DMS 273 (cell line): ENCODE measurements around the gene KDM4B.

ENCODE experiments used
- DNase-seq: peaks from one replicate; lab custom pipeline; 2025; ENCODE audit not compliant: unreplicated experiment; lab: John Stamatoyannopoulos, UW

Gene KDM4B

DNA sequence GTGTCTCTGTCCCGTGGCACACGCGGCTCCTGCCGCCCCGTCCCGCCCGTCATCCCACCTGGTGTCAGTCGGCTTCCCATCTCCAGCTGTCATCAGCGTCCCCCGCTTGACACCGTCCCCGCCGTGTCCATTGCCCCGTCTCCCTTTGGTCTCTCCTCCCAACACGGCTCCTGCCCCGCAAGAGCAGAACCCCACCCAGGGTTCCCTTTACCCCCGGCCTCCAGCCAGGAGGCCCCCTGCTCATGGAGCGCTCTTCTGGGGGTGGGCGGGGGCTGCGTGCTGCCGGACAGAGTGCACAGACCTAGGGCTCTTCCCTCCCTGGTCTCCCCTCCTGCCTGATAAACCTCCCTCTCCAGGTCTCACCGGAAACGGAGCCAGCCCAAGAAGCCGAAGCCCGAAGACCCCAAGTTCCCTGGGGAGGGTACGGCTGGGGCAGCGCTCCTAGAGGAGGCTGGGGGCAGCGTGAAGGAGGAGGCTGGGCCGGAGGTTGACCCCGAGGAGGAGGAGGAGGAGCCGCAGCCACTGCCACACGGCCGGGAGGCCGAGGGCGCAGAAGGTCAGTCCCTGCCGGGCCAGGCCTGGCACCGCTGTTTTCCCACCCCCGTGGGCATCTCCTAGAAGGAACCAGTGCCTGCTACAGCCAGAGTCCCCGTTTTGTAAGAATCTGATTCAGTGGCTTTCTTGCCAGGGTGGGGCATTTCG is 150.5 kb downstream of the KDM4B start:
- DNase-seq, result no peak

DNA sequence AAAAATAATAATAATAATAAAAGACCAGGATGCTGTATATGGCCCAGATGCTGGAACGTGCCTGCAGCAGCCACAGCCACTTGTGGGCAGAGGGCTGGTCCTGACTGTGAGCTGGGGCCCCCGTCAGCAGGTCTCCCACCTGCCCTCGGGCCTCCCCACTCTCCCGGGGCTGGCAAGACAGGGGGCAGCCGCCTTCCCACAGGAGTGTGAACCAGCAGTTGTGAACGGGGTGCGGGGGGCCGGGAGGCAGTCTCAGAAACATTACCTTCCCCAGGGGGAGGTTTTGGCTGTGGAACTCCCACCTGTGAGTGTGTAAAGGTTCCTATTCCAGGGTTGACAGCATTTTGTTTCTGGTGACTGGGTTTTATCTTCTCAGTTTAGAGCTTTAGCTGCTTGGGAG is 151.4 kb downstream of the KDM4B start:
- no peak for DNase-seq

DNA sequence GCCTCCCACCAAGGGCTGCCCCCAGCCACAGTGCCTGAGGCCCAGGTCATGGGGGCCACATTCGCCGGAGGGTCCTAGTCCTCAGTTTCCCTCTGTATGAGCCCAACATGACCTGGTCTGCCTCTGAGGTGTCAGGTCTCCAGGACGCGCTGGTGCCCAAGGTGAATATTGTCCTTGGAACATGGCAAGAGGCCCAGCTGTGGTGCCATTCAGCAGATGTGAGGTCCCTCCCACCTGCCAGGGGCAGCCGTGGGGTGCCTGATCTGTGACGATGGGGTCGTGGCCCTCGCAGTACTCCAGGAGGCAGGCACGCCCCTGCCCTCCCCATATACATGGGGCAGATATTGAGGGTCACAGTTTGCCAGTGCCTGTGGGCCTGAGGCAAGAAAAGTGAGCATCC is 151.9 kb downstream of the KDM4B start:
- no peak for DNase-seq

DNA sequence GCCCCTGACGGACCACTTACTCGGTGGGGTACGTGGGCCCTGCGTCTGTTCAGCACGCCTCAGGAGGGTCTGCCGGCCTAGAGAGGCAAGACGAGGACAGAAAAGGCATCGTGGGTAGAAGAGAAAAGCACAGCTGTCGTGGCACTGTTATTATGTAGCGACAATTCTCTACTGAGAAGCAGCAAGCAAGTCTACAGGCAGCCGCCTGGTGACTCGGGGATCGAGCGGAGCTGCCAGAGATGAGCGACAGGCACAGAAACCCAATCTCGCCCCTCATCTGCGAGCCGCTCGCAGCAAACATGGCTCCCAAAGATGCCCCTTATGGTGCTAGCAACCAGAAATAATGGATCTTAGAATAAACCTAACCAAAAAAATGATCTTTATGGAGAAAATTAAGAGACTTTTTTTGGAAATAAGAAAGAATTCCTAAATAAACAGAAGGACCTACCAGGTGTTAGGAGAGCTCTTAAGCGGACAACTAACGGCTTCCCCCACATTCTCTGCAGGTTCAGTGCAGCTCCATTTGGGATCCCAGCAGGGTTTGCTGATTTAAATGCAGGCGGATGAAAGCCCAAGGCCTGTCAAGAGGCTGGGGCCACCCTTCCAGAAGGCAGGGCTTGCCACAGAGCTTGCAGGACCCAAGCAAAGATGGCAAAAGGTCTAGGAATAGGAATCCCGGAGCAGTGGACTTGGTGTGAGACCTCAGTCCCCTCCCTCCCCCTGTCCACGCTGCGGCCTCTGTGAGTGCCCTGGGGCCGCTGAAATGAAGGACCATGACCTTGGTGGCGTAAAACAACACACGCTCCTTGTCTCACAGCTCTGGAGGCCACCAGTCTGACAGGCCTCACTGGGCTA is 152.6 kb downstream of the KDM4B start:
- peak; percentile 19 for DNase-seq

DNA sequence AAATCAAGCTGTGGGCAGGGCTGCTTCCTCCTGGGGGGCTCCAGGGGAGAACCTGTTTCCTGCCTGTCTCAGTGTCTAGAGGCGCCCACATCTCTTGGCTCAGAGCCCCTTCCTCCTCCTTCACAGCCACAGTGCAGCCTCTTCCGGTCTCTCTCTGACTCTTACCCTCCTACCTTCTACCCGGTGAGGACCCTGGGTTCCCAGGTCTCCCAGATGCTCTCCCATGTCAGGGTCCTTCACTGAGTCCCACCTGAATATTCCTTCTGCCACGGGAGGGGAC is 153.1 kb downstream of the KDM4B start:
- DNase-seq, result no peak

DNA sequence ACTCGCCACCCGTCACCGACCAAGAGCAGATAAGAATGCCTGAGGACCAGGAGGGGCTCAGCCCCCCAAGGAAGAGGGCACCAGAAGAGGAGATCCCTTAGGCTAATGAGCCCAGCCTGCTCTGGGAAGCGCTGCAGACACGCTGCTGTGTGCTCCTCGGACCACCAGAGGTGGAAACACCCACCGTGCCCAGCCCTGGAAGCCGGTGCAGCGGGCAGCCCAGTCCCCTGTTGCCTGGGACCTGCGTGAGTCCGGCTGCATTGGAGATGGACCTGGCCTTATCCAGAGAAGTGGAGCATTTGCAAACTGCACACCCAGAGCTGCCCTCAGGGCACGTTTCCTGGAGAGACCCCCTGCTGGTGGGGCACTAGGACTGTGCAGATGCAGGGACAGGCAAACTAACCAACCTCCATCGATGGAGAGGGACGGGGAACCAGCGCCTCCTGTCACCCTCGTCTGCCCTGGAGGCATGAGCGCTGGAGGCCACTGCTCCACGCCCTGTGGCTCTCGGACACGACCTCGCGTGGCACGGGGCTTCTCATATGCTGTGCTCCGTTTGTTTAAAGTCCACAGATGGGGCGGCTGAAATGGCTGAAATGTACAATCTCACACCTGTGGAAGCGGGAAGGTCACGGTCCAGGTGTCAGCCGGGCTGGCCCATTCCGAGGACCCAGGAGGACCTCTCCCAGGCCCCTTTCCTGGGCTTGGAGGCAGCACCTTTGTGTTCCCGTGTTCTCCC is 153.9 kb downstream of the KDM4B start:
- DNase-seq, result no peak

DNA sequence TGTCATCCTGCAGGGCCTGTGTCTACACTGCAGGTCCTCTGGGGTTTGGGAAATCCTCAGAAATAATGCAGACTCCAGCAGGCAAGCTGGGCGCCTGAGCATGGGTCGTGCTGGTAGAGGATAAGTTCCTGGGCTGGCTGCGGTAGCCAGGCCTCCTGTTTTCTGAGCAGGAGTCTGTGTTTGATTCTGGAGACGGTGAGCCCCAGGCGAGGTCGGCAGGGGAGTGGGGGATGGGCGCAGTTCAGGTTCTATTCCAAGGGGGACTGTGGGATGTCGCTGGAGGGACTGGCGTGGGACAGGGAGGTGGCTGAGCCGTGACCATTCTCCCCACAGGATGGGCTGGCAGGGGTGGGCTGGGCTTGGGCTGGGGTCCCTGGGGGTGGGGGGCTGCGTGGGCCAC is 154.7 kb downstream of the KDM4B start:
- DNase-seq, result no peak

DNA sequence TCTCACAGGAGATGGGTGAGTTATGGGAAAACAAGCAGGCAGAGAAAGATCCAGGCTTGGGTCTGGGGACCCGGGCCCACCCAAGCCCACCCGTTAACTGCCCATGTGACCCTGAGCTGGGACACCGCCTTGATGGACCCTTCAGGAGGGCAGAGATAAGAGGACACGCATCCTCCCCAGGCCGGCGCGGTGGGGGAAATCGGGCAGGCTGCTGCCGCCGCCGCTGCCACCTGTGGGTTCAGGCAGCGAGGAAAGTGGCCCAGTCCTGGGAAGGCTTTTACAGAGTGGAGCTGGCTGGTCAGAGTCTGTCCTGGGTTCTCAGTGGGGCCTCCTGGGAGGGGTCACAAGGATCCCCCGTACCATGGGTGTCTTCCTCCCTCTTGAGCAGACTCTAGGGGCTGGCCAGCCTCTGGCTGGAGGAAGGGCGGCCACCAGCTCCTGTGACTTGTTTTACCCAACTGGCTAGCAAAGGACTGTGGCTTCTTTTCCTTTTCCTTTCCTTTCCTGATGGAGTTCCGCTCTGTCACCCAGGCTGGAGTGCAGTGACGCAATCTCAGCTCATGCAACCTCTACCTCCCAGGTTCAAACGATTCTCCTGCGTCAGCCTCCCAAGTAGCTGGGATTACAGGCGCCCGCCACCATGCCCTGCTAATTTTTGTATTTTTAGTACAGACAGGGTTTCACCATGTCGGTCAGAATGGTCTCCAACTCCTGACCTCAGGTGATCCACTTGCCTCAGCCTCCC is 155.4 kb downstream of the KDM4B start:
- DNase-seq, result no peak

DNA sequence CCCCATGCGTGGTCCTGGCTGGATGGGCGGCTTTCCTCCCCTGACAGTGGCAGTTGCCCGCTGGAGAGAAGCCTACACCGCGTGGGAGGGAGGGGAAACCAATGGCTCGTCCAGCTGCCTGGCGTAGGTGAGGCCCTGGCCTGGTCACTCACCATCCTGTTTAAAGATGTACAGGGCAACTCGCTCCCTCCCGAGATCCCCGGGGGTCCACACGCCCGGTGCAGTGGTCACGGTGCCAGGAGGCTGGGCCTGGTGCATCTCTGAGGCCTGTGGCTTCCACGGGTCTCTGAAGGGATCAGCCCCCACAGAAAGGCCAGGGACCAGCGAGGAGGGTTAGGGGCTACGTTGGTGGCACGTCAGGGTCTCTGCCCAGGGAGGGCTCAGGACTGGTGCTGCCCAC is 156.5 kb downstream of the KDM4B start:
- DNase-seq, result no peak

DNA sequence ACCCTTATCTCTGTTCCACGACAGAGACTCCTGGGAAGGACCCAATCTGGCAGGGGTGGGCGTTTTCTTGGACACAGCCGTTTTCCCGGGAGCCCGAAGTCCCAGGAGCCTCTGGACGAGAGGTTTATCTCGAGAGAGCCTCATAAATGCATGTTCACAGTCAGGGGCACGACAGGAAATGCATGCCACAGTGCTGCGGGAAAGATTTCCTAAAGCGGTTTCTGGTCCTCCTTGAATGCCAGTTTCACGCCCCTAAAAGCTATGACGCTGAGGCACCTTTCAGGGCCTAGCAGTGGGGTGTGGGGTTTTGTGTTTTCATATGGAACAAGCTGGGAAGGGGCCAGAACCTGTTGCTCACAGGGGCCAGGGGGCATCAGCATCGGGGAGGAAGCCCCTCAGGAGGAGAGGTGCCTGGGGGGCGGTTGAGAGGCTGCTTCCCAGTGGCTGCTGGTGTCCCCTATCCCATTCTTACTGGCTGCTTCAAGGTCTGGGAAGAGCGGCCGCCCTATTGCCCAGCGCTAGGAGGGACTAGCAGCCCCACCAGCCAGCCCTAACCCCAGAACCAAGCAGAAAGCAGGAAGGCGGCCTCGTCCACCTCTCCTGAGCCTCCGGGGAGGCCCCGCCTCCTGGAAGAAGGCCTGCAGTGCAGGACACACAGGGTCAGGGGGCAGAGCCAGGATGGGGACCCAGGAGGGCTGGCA is 157.0 kb downstream of the KDM4B start:
- DNase-seq, result no peak

DNA sequence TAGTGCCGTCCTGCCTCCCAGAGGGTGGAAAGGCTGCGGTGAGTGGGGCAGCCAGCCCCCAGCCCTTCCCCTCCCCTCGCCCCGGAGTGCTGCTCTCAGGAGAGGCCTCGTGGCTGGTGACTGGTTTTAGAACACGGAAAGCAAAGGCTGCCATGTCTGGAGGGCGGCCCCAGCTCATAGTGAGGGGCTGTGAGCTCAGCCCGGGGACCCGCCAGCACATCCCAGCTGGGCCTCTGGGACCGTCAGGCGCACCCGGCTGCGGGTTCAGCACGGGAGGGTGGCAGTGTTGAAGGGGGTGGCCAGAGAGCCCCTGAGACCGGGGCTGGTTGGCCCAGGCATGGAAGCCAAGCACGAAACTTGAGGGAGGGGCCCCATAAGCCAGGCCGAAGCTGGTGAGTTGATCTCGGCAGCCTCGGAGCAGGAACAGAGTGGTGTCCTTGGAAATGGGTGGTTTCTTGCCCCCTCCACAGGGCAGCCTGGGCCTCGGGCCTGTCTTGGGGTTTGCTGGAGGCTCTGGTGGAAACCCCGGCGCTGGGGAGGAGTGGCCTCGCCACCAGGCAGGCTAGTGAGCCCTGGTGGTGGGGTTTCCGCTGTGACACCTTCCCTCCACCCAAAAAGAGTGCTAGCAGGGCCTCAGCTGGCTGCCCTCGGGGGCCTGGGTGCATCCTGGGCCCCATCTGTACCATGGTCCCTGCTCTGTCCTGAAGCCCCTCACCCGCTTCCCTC is 157.7 kb downstream of the KDM4B start:
- DNase-seq, result no peak

DNA sequence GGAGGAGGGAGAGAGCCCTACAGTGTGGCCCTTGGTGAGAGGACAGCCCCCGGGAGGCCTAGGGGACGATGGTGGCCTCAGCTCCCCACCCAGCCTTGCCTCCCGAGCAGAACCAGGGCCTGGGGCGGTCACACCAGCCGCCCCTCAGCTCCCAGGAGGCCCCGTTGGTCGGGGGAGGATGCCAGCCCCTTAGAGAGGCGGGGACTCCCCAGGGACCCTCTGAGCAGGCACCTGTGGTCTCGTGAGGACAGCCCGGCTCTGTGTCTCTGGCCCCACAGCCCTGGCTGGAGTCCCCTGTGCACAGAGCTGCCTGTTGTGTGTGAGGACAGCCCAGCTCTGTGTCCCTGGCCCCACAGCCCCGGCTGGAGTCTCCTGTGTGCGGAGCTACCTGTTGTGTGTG is 158.8 kb downstream of the KDM4B start:
- no peak for DNase-seq

DNA sequence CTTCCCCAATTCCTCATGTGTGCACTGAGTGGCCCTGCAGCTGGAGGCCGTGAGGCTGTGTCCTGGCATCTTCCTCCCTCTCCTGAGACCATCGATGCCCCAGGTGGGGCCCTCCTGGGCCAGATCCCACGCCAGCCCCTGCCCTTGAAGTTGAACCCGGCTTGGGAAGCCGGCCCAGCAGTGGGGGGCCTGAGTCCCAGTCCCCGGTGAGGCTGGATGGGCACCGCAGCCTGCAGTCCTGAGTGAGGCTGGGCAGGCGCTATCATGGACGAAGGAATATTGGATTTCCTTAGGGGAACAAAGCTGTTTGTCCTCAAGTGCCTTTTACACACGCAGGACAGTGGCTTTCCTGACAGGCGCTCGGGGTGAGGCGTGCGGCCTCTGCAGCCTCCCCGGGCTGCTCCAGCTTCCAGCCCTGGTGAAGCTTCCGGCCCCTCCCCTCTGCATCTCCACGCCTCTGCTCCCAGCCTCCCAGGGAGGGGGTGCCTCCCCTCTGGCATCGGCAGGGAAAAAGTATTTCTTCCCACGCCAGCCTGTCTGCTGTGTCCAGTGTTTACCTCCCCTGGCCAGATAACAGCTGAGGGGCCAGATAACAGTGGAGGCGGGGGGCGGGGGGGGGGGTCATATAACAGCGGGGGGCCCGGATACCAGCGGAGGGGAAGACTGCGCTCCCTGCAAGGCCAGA is 159.5 kb downstream of the KDM4B start:
- DNase-seq, result peak; percentile 38

DNA sequence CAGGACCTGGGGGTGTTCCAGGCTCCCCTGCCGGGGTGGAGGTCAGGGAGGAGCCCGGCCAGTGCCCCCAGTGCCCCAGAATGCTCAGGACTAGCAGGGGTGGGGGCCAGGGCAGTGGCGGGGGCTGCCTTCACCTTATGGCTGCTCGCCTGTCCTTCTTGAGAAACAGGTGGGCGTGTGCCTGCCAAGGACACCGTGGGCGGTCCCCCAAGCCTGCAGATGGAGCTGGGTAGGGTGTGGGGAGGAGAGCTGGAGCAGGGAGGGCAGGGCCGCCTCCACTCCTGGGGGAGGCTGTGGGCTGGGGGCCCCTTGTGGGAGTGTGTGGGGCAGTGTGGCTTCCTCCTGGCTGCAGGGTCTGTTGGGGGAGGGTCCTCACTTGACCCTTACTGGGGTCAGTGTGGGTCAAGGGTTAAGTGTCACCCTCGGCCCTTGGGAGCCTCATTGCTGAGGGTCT is 160.1 kb downstream of the KDM4B start:
- DNase-seq, result peak; percentile 47

DNA sequence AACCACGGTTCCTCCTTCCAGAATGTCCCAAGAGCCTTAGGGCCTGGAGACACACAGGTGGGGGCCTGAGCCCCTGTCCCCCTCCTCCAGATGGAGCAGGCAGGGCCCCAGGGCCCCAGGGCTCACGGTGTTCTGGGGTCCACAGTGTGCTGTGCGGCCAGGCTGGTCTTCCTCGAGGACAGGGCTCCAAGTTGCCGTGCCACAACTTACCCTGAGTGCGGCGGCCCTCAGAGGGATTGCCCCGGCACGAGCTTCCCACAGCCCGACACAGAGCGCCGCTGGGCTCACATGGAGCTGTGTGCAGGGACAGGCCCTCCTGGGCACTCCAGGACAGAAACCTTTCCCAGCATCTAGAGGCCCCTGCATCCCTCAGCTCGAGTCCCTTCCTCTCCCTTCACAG is 160.8 kb downstream of the KDM4B start:
- no peak for DNase-seq

DNA sequence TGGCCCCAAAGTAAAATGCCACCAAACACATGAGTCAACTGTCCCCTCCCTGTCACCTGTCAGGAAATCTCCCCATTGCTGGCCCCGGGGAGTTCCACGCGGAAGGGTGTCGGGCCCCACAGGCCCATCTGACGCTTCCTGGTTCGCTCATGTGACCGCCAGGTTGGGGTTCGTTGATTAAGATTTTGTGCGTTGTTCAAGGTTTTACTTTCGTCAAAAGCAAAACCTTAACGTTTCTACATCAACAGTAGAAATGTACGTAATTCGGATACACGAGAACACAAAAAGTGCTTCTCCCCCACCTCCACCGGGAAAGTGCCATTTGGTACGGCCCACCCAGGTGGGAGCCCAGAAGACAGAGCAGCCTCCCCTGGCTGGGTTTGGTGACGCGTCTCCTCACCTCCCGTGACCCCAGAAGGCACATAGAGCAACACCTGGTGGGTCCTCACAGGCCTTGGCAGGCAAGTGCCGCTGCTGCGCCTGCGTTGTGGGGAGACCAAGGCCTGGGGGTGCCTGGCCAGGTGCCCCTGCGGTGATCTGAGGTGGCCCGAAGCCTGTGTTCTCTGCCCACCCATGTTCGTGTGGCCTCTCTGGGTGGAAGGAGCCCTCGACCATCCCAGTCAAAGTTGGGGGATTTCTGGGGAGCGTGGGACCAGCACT is 161.6 kb downstream of the KDM4B start:
- DNase-seq, result no peak

DNA sequence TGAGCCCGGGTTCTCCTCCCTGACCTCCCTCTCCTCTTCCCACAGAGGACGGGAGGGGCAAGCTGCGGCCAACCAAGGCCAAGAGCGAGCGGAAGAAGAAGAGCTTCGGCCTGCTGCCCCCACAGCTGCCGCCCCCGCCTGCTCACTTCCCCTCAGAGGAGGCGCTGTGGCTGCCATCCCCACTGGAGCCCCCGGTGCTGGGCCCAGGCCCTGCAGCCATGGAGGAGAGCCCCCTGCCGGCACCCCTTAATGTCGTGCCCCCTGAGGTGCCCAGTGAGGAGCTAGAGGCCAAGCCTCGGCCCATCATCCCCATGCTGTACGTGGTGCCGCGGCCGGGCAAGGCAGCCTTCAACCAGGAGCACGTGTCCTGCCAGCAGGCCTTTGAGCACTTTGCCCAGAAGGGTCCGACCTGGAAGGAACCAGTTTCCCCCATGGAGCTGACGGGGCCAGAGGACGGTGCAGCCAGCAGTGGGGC is 162.2 kb downstream of the KDM4B start:
- no peak for DNase-seq

DNA sequence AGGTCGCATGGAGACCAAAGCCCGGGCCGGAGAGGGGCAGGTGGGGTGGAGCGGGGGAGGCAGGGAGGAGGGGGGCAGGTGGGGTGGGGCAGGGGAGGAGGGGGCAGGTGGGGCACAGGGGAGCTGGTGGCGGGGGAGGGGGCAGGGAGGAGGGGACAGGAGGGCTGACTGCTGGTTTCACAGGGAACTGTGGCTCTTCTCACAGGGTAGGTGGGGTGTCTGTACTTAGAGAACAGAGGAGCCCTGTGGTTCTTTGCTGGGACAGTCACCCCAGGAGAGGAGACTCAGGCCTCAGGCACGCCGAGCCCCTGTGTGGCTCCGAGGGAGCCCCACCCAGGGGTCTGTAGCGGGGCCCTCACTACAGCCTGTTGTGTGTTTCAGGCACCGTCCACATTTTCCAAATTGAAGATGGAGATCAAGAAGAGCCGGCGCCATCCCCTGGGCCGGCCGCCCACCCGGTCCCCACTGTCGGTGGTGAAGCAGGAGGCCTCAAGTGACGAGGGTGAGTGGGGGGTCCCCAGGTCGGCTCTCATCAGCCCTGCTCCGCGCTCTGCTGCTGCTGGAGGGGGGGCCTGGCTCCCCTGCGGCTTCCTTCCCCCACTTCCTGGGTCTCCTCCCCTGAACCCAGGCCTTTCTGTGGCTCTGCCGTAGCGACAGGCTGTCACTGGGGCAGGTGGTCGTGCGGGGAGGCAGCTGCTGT is 162.7 kb downstream of the KDM4B start:
- no peak for DNase-seq
